ENCODE measurements around the gene ESR2.
"Not testable (repeated sequence)": the region's sequence is repeated elsewhere in the genome, so short reads cannot be mapped to it uniquely, and the experiment has no call there.

ESR2 gene

GRCh38 chr14:64088647-64088964 lies 205.6 kb downstream of the ESR2 start:
- DNase-seq (ENCODE audit: low read depth), result no peak

DNA sequence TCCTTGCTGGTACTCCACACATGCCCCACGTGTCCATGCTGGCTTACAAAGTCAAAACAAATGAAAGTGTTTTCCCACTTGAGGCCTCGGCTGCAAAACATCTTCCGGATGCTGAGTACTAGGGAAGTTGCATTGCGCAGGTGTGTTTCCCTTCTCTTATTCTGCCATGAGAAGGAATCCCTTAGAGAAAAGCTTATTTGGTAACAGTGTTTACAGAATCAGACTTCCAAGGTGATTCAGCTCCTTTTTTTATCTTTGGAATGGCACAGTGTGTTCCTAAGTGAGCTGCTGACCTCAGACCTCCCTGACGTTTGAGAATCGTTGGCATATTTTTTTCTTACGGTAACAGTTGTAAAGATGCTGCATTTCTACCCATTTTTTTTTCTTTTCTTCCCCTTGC lies 211.3 kb downstream of the ESR2 start:
- no peak for DNase-seq (ENCODE audit: low read depth)

DNA sequence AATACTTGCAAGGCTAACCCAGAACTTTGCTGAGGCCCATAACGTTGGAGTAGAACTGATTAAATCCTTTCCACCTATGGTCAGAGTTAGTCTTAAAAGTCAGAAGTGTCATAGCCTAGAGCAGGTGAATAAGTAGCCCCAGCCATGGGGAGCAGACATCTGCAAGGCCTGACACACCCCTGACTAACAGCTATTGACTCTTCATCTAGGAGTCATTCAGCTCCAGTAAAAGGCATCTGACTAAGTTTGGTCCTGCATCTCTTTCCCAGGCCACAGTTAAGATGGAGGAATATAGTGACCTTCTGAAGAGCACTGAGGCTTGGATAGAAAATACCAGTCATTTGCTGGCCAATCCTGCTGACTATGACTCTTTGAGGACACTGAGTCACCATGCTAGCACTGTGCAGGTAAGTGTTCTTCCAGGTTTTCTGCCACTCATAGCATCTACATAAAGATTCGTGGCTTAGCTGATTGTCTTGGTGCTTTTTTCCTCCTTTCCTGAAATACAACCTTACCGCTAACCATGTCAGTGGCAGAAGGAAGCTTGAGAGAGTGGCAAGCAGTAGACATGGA lies 212.9 kb downstream of the ESR2 start:
- no peak for DNase-seq (ENCODE audit: low read depth)

- DNase-seq (ENCODE audit: low read depth), result no peak
These were observed 213.7 kb downstream of the ESR2 start for GRCh38 chr14:64080452-64080851.

DNA sequence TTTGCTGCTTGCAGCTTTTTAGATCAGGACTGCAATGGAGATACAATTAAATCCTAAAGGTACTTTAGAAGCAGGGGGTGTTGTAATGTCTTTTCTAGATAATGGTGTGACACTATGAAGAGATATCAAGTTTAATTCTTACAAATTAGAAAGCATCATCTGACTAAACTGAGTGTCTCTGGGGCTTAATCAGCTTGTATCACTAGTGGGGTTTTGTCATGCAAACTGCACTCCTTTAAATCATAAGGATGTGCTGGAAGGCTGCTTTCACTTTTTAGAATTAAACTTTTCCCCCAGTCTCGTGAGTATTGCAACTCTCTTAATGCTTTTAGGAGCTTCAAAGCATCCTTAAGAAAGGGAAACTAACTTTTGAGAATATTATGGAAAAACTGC lies 218.6 kb downstream of the ESR2 start:
- no peak for DNase-seq (ENCODE audit: low read depth)

DNA sequence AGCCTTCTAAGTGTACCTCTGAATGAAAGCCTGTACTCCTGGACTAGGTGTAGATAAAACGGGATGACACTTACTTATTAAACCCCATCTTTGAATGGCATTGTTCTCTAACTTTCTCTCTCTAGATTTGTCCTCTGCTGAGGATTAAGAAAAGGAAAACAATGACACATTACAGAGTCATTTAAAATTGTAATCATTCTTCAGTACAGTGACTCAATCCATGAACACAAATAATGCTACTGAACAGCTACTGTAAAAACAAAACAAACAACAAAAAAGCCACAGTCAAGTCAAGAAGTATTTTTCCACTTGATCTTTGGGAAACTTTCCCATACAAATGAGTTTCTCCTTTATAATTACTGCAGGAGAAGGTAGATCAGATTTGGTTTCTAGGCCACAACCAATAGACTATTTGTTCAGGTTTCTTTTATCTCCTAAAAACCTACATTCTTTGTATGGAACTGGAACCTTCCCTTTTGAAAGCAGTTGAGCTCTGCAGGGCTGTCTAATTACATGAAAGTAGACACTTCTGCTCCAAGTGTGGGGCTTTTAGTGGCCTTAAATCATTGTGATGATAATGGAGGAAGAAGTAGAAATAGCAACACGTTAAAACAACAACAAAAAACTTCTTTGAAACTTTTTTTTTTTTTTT lies 219.1 kb downstream of the ESR2 start:
- no peak for DNase-seq (ENCODE audit: low read depth)

GRCh38 chr14:64069634-64070359 lies 224.4 kb downstream of the ESR2 start:
- no peak for DNase-seq (ENCODE audit: low read depth)

- no peak for DNase-seq (ENCODE audit: low read depth)
These were observed 229.7 kb downstream of the ESR2 start for GRCh38 chr14:64064447-64064846.

- no peak for DNase-seq (ENCODE audit: low read depth)
These were observed 231.6 kb downstream of the ESR2 start for GRCh38 chr14:64062381-64063115.

DNA sequence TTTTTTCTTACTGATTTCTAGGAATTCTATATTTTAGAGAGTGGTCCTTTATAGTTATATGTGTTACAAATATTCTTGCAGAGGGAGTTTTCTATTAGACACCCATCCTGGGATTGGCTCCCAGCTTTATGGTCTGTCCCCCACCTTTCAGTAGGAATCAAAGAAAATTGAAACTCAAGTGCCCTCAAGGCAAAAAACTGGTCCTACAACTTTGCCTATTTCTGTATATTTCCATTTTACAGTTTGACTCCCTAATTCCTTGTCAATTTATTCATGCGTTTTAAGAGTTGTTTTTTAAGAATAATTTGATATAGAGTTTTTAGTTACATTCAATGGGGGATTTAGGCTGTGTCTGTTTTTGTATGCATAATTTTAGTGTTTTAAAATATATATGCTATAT lies 232.5 kb downstream of the ESR2 start:
- DNase-seq (ENCODE audit: low read depth), result no peak

GRCh38 chr14:64061115-64061514 lies 233.1 kb downstream of the ESR2 start:
- no peak for DNase-seq (ENCODE audit: low read depth)

GRCh38 chr14:64060648-64061096 lies 233.5 kb downstream of the ESR2 start:
- DNase-seq (ENCODE audit: low read depth), result no peak

GRCh38 chr14:64060199-64060545 lies 234.0 kb downstream of the ESR2 start:
- DNase-seq (ENCODE audit: low read depth), result no peak

GRCh38 chr14:64059454-64060198 lies 234.5 kb downstream of the ESR2 start:
- DNase-seq (ENCODE audit: low read depth), result no peak

GRCh38 chr14:64053694-64054669 lies 240.2 kb downstream of the ESR2 start:
- no peak for DNase-seq (ENCODE audit: low read depth)

DNA sequence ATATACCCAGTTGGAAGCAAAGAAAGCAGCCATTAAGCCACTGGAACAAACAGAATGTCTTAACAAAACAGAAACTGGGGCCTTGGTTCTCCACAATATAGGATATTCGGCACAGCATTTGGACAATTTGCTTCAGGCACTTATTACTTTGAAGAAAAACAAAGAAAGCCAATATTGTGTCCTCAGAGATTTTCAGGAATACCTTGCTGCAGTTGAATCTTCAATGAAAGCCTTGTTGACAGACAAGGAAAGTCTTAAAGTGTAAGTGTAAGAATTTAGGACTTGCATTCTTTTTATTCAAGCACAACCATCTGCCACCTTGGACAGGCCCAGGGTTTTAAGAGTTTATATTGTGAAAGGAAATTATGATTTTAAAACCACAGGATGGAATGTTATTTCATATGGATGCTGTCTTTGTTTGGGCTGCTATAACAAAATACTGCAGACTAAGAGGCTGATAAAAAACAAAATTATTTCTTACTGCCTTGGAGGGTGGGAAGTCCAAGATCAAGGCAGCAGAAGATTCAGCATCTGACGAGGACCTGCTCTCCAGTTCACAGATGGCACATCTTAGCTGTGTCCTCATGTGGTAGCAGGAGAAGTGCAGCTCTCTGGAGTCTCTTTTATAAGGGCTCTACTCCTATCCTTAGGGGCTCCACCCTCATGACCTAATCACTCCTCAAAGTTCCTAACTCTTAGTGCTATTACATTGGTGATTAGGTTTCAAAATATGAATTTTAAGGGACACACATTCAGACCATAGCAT lies 244.4 kb downstream of the ESR2 start:
- no peak for DNase-seq (ENCODE audit: low read depth)

GRCh38 chr14:64045091-64045490 lies 249.1 kb downstream of the ESR2 start:
- DNase-seq (ENCODE audit: low read depth), result no peak

- not testable (repeated sequence) for DNase-seq (ENCODE audit: low read depth)
These were observed 250.9 kb downstream of the ESR2 start for GRCh38 chr14:64043296-64043695.

- DNase-seq (ENCODE audit: low read depth), result no peak
These were observed 254.1 kb downstream of the ESR2 start for GRCh38 chr14:64040044-64040443.

DNA sequence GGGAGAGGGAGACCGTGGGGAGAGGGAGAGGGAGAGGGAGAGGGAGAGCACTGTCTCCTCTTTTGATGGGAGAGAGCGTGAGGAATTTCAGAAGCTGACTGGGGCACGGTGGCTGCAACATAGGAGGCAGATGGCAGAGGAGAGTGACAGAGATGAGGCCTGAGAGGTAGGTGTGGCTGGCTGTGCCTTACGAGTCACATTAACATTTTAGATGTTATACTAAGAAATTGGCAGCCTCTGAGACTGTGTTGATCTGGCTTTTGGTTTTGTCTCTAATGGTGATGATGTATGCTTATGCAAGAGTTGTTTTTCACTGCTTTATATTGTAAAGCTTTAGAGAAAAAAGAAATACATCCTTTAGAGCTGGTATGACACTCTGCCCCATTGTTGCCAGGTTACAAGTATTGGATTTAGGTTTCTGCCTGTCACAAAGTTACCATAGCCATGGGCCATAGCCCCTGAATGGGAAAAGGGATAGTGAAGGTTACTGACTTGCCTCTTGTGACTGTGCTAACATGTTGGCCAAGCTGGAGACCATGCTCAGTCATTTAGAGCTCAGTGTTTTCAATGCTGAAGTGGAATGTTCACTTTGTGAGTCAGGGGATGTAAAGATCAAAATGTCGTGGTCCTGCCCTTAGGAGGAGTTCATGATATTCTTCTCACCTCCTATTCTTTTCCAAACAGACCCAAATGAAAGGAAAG lies 255.2 kb downstream of the ESR2 start:
- DNase-seq (ENCODE audit: low read depth), result no peak

All from stimulated activated CD8-positive, alpha-beta memory T cell treated with anti-CD3 and anti-CD28 coated beads, Interleukin-12 subunit alpha, Interleukin-12 subunit beta, amount 100 ng/mL, for 1 hour (primary cell).